ENCODE data around the gene MBOAT2. TPM values are rescaled to one million over a fixed set of nuclear protein-coding genes. Genes with fewer than 3 reads are reported as not detected.

MBOAT2 gene
- total and polyA plus RNA-seq, 3 donors from 2014 or later: 21.2 to 24.8 (median 24.2) TPM

DNA sequence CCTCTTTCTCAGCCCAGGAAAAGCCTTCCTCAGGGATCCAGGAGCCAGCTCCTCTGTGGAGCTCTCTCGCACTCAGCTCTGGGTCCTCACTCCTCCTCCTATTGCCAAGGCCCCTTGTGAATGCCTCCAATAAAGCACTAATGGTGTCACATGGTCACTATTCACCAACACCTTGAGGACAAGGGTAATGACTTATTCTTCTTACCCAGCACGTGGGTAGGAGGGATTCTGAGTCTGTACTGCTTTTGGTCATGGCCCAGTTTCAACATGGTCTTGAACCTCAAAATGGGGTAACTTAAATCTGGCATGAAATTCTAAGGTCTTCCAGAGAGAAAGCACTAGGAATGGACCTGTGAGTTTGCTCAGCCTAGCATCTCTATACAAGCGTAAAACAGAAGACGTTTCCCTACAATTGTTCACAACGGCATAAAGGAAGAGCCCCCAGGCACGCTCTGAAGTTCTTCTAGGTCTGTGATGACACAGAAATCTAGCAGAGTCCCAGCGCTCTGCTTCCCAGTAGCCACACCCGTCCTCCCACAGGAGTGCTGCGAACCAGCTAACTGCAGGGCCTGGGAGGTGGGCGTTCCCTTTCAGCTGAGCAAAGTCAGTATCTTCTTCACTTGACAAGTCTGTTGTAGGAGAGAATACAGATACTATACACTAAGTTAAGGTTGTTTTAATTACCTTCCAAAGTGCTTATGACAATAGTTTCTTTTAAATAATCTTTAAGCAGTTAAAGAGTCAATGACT is 151.5 kb downstream of the MBOAT2 start:
- no peak for DNase-seq
- Histone ChIP-seq H3K9me3 (no peaks in the 10 kb centered on the region), H3K4me1 (no peaks in the 10 kb centered on the region), H3K27ac (no peak overlapping the region), H3K4me3 (no peak overlapping the region), H3K27me3 (no peaks in the 10 kb centered on the region), H3K36me3 (ENCODE audit: low read depth, missing control alignments) (no peaks in the 10 kb centered on the region)
- 60 to 78% methylated on average over 9 to 10 of the region's 10 CpGs for WGBS, 2 donors
- intact Hi-C loops (cut with DNase I; ENCODE audit: low total_unique reads): no loop called here
- no peak for TF ChIP-seq POLR2A (IDR thresholded peaks at IDR 0.05)
- TF ChIP-seq, protein P1, sequence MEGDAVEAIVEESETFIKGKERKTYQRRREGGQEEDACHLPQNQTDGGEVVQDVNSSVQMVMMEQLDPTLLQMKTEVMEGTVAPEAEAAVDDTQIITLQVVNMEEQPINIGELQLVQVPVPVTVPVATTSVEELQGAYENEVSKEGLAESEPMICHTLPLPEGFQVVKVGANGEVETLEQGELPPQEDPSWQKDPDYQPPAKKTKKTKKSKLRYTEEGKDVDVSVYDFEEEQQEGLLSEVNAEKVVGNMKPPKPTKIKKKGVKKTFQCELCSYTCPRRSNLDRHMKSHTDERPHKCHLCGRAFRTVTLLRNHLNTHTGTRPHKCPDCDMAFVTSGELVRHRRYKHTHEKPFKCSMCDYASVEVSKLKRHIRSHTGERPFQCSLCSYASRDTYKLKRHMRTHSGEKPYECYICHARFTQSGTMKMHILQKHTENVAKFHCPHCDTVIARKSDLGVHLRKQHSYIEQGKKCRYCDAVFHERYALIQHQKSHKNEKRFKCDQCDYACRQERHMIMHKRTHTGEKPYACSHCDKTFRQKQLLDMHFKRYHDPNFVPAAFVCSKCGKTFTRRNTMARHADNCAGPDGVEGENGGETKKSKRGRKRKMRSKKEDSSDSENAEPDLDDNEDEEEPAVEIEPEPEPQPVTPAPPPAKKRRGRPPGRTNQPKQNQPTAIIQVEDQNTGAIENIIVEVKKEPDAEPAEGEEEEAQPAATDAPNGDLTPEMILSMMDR (IDR thresholded peaks at IDR 0.05): no peak

DNA sequence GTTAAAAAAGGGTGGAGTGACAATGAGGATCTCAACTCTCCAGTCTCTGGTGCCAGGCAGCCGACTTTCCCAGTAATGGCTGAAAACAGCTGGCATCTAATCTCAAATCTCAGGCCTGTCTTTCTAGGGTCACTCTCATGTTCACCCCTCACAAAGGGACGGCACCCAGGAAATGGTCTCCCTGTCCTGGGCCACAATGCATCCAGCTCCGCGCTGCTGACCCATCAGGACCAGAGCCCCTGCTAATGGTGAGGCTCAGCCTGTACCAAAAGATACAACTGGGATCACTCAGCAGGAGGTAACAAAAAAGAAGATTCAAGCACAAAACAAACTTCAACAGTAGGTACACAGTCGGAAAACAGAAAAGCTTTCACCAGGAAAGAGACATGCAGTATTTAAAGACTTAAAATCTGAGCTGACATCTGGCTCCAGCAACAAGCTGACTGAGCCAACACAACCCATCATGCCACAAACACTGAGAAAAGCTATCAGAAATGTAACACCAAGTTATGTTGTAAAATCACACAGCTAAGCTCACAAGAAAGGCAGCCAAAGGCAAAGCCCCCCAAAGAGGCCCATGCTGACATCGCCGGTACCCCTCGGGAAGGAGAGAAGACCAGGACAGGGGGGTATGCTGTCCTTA is 152.5 kb downstream of the MBOAT2 start:
- TF ChIP-seq POLR2A (IDR thresholded peaks at IDR 0.05): no peak
- intact Hi-C loops (cut with DNase I; ENCODE audit: low total_unique reads): no loop called here
- 89 to 93% methylated on average over 8 of the region's 8 CpGs for WGBS, 2 donors
- no peak overlapping the region for H3K4me3 ChIP-seq
- no peaks in the 10 kb centered on the region for H3K27me3 ChIP-seq
- no peaks in the 10 kb centered on the region for H3K4me1 ChIP-seq
- no peak for DNase-seq
- no peaks in the 10 kb centered on the region for H3K36me3 ChIP-seq (ENCODE audit: low read depth, missing control alignments)
- H3K27ac ChIP-seq: no peak overlapping the region
- H3K9me3 ChIP-seq: no peaks in the 10 kb centered on the region

DNA sequence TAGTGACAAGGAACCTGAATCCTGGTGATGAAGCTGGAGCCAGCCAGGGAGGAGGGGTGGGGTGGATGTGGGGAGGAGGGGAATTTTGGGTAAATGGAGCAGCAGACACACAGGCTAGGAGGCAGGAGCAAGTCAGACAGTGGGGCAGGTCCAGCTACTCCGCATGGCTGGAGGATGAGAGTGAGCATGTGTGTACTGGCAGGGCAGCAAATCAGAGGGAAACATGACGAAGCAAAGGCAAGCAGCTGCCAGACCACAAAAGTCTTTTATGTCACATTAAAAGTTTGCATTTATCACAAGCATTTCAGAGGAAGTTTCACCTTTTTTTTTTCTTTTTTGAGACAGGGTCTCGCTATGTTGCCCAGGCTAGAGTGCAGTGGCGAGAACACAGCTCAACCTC is 154.2 kb downstream of the MBOAT2 start:
- no peak for DNase-seq
- 82 to 93% methylated on average over 4 of the region's 4 CpGs for WGBS, 2 donors

DNA sequence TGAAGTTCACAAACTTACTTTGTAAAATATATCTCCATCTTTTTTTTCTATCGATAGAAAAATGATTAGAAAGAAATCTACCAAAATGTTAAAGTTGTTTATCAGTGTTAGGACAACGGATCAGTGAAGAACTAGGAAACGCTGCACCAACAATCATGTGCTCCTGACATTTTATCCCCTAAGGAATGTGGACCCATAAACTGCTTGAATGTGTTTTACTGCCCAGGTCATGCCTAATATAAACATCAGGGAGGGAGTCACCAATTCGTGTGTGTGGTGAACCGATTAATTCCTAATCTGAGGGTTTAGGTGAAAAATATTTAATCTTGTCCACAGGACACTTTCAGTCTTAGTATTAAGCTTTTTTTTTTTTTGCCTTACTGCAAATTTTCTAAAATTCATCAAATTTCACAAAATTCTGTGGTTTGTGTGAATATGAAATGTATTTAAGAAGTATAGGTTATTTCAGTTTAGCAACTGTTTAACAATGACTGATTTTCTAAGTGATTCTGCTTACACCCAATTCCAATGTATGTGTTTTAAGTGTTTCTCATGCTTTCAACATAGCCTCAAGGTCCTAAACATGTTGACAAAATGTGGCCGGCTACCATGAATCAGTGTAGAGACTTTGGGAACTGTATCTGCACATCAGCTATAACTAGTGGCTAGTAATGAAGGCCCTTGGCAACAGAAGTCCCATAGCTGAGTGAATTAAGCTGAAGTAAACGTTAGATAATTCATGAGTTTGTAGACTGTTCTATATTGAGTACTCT is 155.0 kb downstream of the MBOAT2 start:
- WGBS, 2 donors: 76 to 84% methylated on average over 7 of the region's 7 CpGs
- intact Hi-C loops (cut with DNase I; ENCODE audit: low total_unique reads): no loop called here
- H3K4me1 ChIP-seq: no peaks in the 10 kb centered on the region
- H3K36me3 ChIP-seq (ENCODE audit: low read depth, missing control alignments): no peaks in the 10 kb centered on the region
- H3K27ac ChIP-seq: no peak overlapping the region
- no peak for TF ChIP-seq POLR2A (IDR thresholded peaks at IDR 0.05)
- TF ChIP-seq, protein P1 (IDR thresholded peaks at IDR 0.05): no peak
- no peaks in the 10 kb centered on the region for H3K9me3 ChIP-seq
- no peak overlapping the region for H3K4me3 ChIP-seq
- no peak for DNase-seq
- H3K27me3 ChIP-seq: no peaks in the 10 kb centered on the region

More for the DNA sequence above, 154.2 kb downstream of the MBOAT2 start:
- no peaks in the 10 kb centered on the region for H3K27me3 ChIP-seq
- no peaks in the 10 kb centered on the region for H3K36me3 ChIP-seq (ENCODE audit: low read depth, missing control alignments)
- H3K4me1 ChIP-seq: no peaks in the 10 kb centered on the region
- intact Hi-C loops (cut with DNase I; ENCODE audit: low total_unique reads): no loop called here
- TF ChIP-seq, protein P1 (IDR thresholded peaks at IDR 0.05): no peak
- TF ChIP-seq POLR2A (IDR thresholded peaks at IDR 0.05): no peak
- no peaks in the 10 kb centered on the region for H3K9me3 ChIP-seq
- no peak overlapping the region for H3K4me3 ChIP-seq
- H3K27ac ChIP-seq: no peak overlapping the region

DNA sequence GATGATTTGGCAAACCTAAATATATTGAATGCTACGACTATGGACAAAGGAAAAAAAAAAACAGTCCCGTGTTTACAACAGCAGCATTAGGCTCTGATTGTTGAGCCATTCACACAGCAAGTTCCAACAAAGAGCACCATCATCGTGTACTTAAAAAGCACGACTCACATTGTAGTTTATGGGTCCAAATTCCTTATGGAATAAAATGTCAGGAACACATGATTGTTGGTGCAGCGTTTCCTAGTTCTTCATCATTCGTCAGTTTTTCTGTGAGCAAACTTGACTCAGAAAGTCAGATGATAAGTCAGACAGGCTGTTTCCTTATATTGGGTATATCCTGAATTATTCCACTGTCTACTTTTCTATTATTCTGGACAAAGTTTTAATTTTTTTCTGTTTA is 156.1 kb downstream of the MBOAT2 start:
- no peaks in the 10 kb centered on the region for H3K36me3 ChIP-seq (ENCODE audit: low read depth, missing control alignments)
- H3K4me1 ChIP-seq: no peaks in the 10 kb centered on the region
- intact Hi-C loops (cut with DNase I; ENCODE audit: low total_unique reads): no loop called here
- no peaks in the 10 kb centered on the region for H3K27me3 ChIP-seq
- no peaks in the 10 kb centered on the region for H3K9me3 ChIP-seq
- DNase-seq: no peak
- no peak overlapping the region for H3K4me3 ChIP-seq
- no peak overlapping the region for H3K27ac ChIP-seq
- 89% methylated on average over 6 of the region's 6 CpGs for WGBS, 2 donors
- TF ChIP-seq, protein P1 (IDR thresholded peaks at IDR 0.05): no peak
- TF ChIP-seq POLR2A (IDR thresholded peaks at IDR 0.05): no peak

Measured in testis (tissue), 3 donors.